WTC11 (cell line): Measurements from ENCODE around the gene ANKMY2.

Experiments used
- ATF2 ChIP-seq: sonication (generic); formaldehyde crosslinking; IDR thresholded peaks from 2 replicates; pipeline ENCODE4 v1.8.1; 2022; ENCODE audit warnings: low read depth, missing genetic modification reagents, borderline replicate concordance
- CDX4 ChIP-seq: fragments of 250-450 bp; sonication (Bioruptor Pico); IDR thresholded peaks from 2 replicates; pipeline ENCODE4 v1.9.0; 2021; ENCODE audit warnings: moderate library complexity, mild to moderate bottlenecking, inconsistent platforms, borderline replicate concordance
- CTCF ChIP-seq: fragments of 200-600 bp; IDR thresholded peaks from 2 replicates; pipeline ENCODE4 v1.8.0; 2022; ENCODE audit warnings: antibody characterized with exemption
- GABPB1 ChIP-seq: sonication (generic); formaldehyde crosslinking; IDR thresholded peaks from 2 replicates; pipeline ENCODE4 v1.8.1; 2023; ENCODE audit warnings: mild to moderate bottlenecking, missing genetic modification reagents
- MAX ChIP-seq: sonication (generic); formaldehyde crosslinking; IDR thresholded peaks from 2 replicates; pipeline ENCODE4 v1.8.0; 2022; ENCODE audit warnings: mild to moderate bottlenecking, missing genetic modification reagents

- TF ChIP-seq MAX, result no peak
- TF ChIP-seq CDX4 (CRISPR knock-in tag), result no peak
- no peak for TF ChIP-seq CTCF
- no peak for TF ChIP-seq GABPB1 (CRISPR knock-in tag)
- TF ChIP-seq ATF2 (CRISPR knock-in tag), result no peak
Observed at GRCh38 chr7:16564023-16564380, 81.6 kb downstream of the ANKMY2 start.
